HCT116 (cell line): ENCODE results near the gene KCNG1. TPM values are rescaled to one million over a fixed set of nuclear protein-coding genes. Genes with fewer than 3 reads are reported as not detected.

Source experiments
- ATAC-seq: fragments of 200-7000 bp; cut with Tn5 transposase; 2 replicates; pipeline ENCODE4 v1.9.1; 2020; ENCODE audit warnings: mild to moderate bottlenecking, moderate library complexity
- BruUV-seq: library from RNA; stranded (reverse); fragments of 400-500 nt; replicated peaks from 2 replicates; lab custom pipeline; 2021; lab: Mats Ljungman, UMichigan
- CTCF ChIA-PET: fragments of 300-600 bp; sonication (Branson Sonifier 250); formaldehyde crosslinking; loops from one replicate; lab custom pipeline; 2021; ENCODE audit warnings: antibody characterized with exemption; lab: Charles Lee
- POLR2A ChIA-PET: fragments of 300-600, 350-600 bp; sonication (Branson Sonifier 250); formaldehyde crosslinking; loops from one replicate; lab custom pipeline; 2021; ENCODE audit warnings: antibody characterized with exemption; lab: Charles Lee
- RAD21 ChIA-PET, 2 experiments: fragments of 300-600 bp; sonication (Branson Sonifier 250); formaldehyde crosslinking; loops; one replicate each; lab custom pipeline; 2023; ENCODE audit warnings: low total read pairs in 2 of 2; ENCODE audit not compliant: uncharacterized antibody in 2 of 2, unreplicated experiment in 2 of 2, low non-redundant PET in 1 of 2; lab: Charles Lee
- DNase-seq: peaks from one replicate; pipeline ENCODE4 v3.0.0-alpha.2; 2010; ENCODE audit warnings: low read depth, low spot score
- H2AFZ ChIP-seq: fragments of 200-600 bp; shearing (Covaris generic), sonication (generic); 2 replicates; pipeline ENCODE4 v1.6.1; 2017; ENCODE audit warnings: low read depth, mixed run types, mixed read lengths, antibody characterized with exemption, low read length; ENCODE audit not compliant: poor library complexity, severe bottlenecking
- H3K27ac ChIP-seq: 2 replicates; pipeline ENCODE4 v1.5.1; 2012; ENCODE audit warnings: low read depth, low read length
- H3K27me3 ChIP-seq: fragments of 200-600 bp; sonication (generic); 2 replicates; pipeline ENCODE4 v1.6.1; 2016; ENCODE audit warnings: mixed run types, low read length, mixed read lengths; ENCODE audit not compliant: insufficient read depth
- H3K36me3 ChIP-seq, 2 experiments: fragments of 200-500 bp in 1 of 2; fragments of 200-600 bp in 1 of 2; sonication (Bioruptor generic) in 1 of 2; sonication (generic) in 1 of 2; 2 replicates each; pipeline versions ENCODE4 v1.5.1 to v1.6.1; 2014 to 2016; ENCODE audit warnings: low read length in 2 of 2, inconsistent platforms in 1 of 2, mixed read lengths in 1 of 2, mixed run types in 1 of 2; ENCODE audit not compliant: insufficient read depth in 2 of 2, control insufficient read depth in 1 of 2
- H3K4me1 ChIP-seq, 2 experiments: fragments of 200-600 bp in 1 of 2; sonication (generic) in 1 of 2; 2 replicates each; pipeline versions ENCODE4 v1.5.1 to v1.6.1; 2012 to 2017; ENCODE audit warnings: low read length in 2 of 2, inconsistent platforms in 1 of 2, mild to moderate bottlenecking in 1 of 2, mixed read lengths in 1 of 2, mixed run types in 1 of 2, moderate library complexity in 1 of 2; ENCODE audit not compliant: insufficient read depth in 2 of 2, control insufficient read depth in 1 of 2
- H3K4me2 ChIP-seq: fragments of 200-600 bp; sonication (generic); 2 replicates; pipeline ENCODE4 v1.6.1; 2017; ENCODE audit warnings: mixed run types, low read length, mixed read lengths
- H3K4me3 ChIP-seq, 2 experiments: fragments of 200-600 bp in 1 of 2; sonication (generic) in 1 of 2; replicated peaks in 1 of 2; 2 replicates each; pipeline ENCODE4 v1.5.1; 2011 to 2016; ENCODE audit warnings: low read length in 2 of 2, control low read depth in 1 of 2, low read depth in 1 of 2, mild to moderate bottlenecking in 1 of 2, mixed read lengths in 1 of 2, mixed run types in 1 of 2
- H3K79me2 ChIP-seq: fragments of 200-600 bp; sonication (generic); 2 replicates; pipeline ENCODE4 v1.6.1; 2017; ENCODE audit warnings: mild to moderate bottlenecking, mixed run types, low read length, moderate library complexity, mixed read lengths; ENCODE audit not compliant: insufficient read depth
- H3K9ac ChIP-seq: fragments of 200-600 bp; sonication (generic); 2 replicates; pipeline ENCODE4 v1.6.1; 2016; ENCODE audit warnings: low read length, mixed read lengths
- H3K9me2 ChIP-seq: fragments of 200-600 bp; sonication (generic), shearing (Covaris generic); 2 replicates; pipeline ENCODE4 v1.6.1; 2017; ENCODE audit warnings: mixed run types, mild to moderate bottlenecking, moderate library complexity; ENCODE audit not compliant: insufficient read depth
- H3K9me3 ChIP-seq, 2 experiments: fragments of 200-500 bp in 1 of 2; fragments of 200-600 bp in 1 of 2; sonication (Bioruptor generic) in 1 of 2; sonication (generic) in 1 of 2; 2 replicates each; pipeline ENCODE4 v1.6.1; 2014 to 2017; ENCODE audit warnings: low read length in 2 of 2, mixed read lengths in 2 of 2, inconsistent platforms in 1 of 2, low read depth in 1 of 2, mild to moderate bottlenecking in 1 of 2, mixed run types in 1 of 2, moderate library complexity in 1 of 2; ENCODE audit not compliant: control insufficient read depth in 1 of 2, insufficient read depth in 1 of 2
- H4K20me1 ChIP-seq: fragments of 200-600 bp; sonication (generic), shearing (Covaris generic); 2 replicates; pipeline ENCODE4 v1.6.1; 2017; ENCODE audit warnings: mixed run types, mild to moderate bottlenecking, moderate library complexity; ENCODE audit not compliant: insufficient read depth
- CBX3 ChIP-seq: IDR thresholded peaks from 2 replicates; pipeline ENCODE4 v1.6.1; 2012; ENCODE audit warnings: low read depth
- CEBPB ChIP-seq: IDR thresholded peaks from 2 replicates; pipeline ENCODE4 v1.6.1; 2012; ENCODE audit warnings: low read depth
- ELF1 ChIP-seq: IDR thresholded peaks from 2 replicates; pipeline ENCODE4 v1.6.1; 2012; ENCODE audit warnings: low read depth, borderline replicate concordance
- EZH2 ChIP-seq: fragments of 200-600 bp; sonication (generic); IDR thresholded peaks from 2 replicates; pipeline ENCODE4 v1.6.1; 2017; ENCODE audit warnings: antibody characterized with exemption, mixed run types
- EZH2phosphoT487 ChIP-seq: fragments of 200-600 bp; IDR thresholded peaks from 2 replicates; pipeline ENCODE4 v1.6.1; 2018; ENCODE audit warnings: antibody characterized with exemption, borderline replicate concordance
- FOSL1 ChIP-seq: IDR thresholded peaks from 2 replicates; pipeline ENCODE4 v1.6.1; 2012; ENCODE audit warnings: low read depth
- JUND ChIP-seq: IDR thresholded peaks from 2 replicates; pipeline ENCODE4 v1.6.1; 2012
- POLR2AphosphoS5 ChIP-seq: IDR thresholded peaks from 2 replicates; pipeline ENCODE4 v1.6.1; 2011; ENCODE audit warnings: mild to moderate bottlenecking, low read depth, low read length, moderate library complexity
- RAD21 ChIP-seq: IDR thresholded peaks from 2 replicates; pipeline ENCODE4 v1.6.1; 2012; ENCODE audit warnings: low read depth, mild to moderate bottlenecking
- TCF7L2 ChIP-seq: IDR thresholded peaks from 2 replicates; pipeline ENCODE4 v1.7.0; 2011; ENCODE audit warnings: borderline replicate concordance, inconsistent platforms; ENCODE audit not compliant: insufficient read depth, insufficient read length; ENCODE audit errors: extremely low read depth
- YY1 ChIP-seq: IDR thresholded peaks from 2 replicates; pipeline ENCODE4 v1.6.1; 2011; ENCODE audit warnings: low read length, low read depth, moderate library complexity, mild to moderate bottlenecking; ENCODE audit not compliant: insufficient replicate concordance; ENCODE audit errors: extremely low read depth
- intact Hi-C: fragments of 100-400 bp; cut with micrococcal nuclease; formaldehyde crosslinking; loops from 2 replicates; pipeline ENCODE4 v1.10.0; 2022
- total RNA-seq: library from RNA; stranded (reverse); gene quantifications from one replicate; pipeline ENCODE4 v1.2.1, GENCODE V29; 2021; ENCODE audit not compliant: unreplicated experiment
- TF ChIP-seq, protein P1 (sequence below): IDR thresholded peaks from 2 replicates; pipeline ENCODE4 v1.6.1; 2012; ENCODE audit warnings: low read depth
- TF ChIP-seq, protein P2 (sequence below): IDR thresholded peaks from 2 replicates; pipeline ENCODE4 v1.6.1; 2012

KCNG1 gene
- total RNA-seq, 1 experiment from 2014 or later, result 54.6 TPM

DNA sequence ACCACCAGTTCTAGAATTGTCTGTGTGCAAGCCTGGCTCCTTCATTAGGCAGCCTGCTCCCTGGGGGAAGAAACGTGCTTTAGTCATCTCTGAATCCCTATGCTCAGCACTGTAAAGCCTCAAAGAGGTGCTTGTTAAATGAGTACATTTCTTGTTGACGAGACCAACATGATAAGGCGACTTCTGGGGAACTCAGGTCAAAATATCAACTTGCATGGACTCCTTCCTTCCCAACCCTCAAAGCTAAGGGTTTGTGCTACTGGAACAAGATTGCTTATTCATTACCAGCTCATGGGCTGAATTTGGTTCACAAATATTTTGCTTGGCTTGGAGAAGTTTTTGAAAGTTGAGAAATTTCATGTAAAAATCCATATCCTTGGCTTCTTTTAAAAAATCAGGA is 10.6 kb downstream of the KCNG1 start:
- DNase-seq, result no peak
- H3K4me3 ChIP-seq, result no peak overlapping the region
- no peaks in the 10 kb centered on the region for H3K9me2 ChIP-seq
- intact Hi-C loops, result no loop called here
- no peak overlapping the region for H3K27ac ChIP-seq
- H3K4me1 ChIP-seq, result no peaks in the 10 kb centered on the region
- no peak overlapping the region for H3K9ac ChIP-seq
- no peaks in the 10 kb centered on the region for H4K20me1 ChIP-seq
- ChIA-PET CTCF (no interaction called here), POLR2A (no interaction called here), RAD21 (no interaction called here)
- H3K27me3 ChIP-seq, result no peaks in the 10 kb centered on the region
- H3K36me3 ChIP-seq, result peaks cover 0 to 2% of the 10 kb centered on the region in 2 experiments; a peak in 2 of 4 replicates
- no peak overlapping the region for H2AFZ ChIP-seq
- no peaks in the 10 kb centered on the region for H3K79me2 ChIP-seq
- ATAC-seq, result no peak
- BruUV-seq, result no TSS peak
- TF ChIP-seq TCF7L2, result no peak
- TF ChIP-seq RAD21, result no peak
- TF ChIP-seq YY1, result no peak
- no peak for TF ChIP-seq POLR2AphosphoS5
- TF ChIP-seq CEBPB, result no peak
- no peak for TF ChIP-seq EZH2phosphoT487
- no peak for TF ChIP-seq FOSL1
- TF ChIP-seq ELF1, result no peak
- no peak for TF ChIP-seq CBX3
- TF ChIP-seq, protein P1, sequence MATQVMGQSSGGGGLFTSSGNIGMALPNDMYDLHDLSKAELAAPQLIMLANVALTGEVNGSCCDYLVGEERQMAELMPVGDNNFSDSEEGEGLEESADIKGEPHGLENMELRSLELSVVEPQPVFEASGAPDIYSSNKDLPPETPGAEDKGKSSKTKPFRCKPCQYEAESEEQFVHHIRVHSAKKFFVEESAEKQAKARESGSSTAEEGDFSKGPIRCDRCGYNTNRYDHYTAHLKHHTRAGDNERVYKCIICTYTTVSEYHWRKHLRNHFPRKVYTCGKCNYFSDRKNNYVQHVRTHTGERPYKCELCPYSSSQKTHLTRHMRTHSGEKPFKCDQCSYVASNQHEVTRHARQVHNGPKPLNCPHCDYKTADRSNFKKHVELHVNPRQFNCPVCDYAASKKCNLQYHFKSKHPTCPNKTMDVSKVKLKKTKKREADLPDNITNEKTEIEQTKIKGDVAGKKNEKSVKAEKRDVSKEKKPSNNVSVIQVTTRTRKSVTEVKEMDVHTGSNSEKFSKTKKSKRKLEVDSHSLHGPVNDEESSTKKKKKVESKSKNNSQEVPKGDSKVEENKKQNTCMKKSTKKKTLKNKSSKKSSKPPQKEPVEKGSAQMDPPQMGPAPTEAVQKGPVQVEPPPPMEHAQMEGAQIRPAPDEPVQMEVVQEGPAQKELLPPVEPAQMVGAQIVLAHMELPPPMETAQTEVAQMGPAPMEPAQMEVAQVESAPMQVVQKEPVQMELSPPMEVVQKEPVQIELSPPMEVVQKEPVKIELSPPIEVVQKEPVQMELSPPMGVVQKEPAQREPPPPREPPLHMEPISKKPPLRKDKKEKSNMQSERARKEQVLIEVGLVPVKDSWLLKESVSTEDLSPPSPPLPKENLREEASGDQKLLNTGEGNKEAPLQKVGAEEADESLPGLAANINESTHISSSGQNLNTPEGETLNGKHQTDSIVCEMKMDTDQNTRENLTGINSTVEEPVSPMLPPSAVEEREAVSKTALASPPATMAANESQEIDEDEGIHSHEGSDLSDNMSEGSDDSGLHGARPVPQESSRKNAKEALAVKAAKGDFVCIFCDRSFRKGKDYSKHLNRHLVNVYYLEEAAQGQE, result no peak
- no peak for TF ChIP-seq EZH2
- TF ChIP-seq JUND, result no peak
- TF ChIP-seq, protein P2, sequence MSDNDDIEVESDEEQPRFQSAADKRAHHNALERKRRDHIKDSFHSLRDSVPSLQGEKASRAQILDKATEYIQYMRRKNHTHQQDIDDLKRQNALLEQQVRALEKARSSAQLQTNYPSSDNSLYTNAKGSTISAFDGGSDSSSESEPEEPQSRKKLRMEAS, result no peak
- no peak overlapping the region for H3K4me2 ChIP-seq
- H3K9me3 ChIP-seq, result no peaks in the 10 kb centered on the region
